ENCODE results near the gene ARHGDIA.
"Not testable (repeated sequence)": the region's sequence is repeated elsewhere in the genome, so short reads cannot be mapped to it uniquely, and the experiment has no call there.

The ARHGDIA gene

GRCh38 chr17:81842725-81843504 is 28.2 kb downstream of the ARHGDIA start:
- no peak overlapping the region for H3K4me3 ChIP-seq (ENCODE audit: severe bottlenecking)
- no peaks in the 10 kb centered on the region for H3K9me3 ChIP-seq (ENCODE audit: severe bottlenecking)
- H3K4me1 ChIP-seq (ENCODE audit: insufficient read depth, poor library complexity, severe bottlenecking), result peaks cover 16% of the 10 kb centered on the region
- H3K27me3 ChIP-seq (ENCODE audit: insufficient read depth, poor library complexity, severe bottlenecking), result no peaks in the 10 kb centered on the region
- DNase-seq (ENCODE audit: low spot score) (no peak), ATAC-seq (ENCODE audit: low read depth) (peak; percentile 17)
- H3K27ac ChIP-seq (ENCODE audit: poor library complexity, severe bottlenecking), result peak overlapping the region; percentile 74
- H3K36me3 ChIP-seq (ENCODE audit: low read depth), result peaks cover 56% of the 10 kb centered on the region
- TF ChIP-seq CTCF (IDR thresholded peaks at IDR 0.05; ENCODE audit: poor library complexity, severe bottlenecking), result no peak

- Histone ChIP-seq H3K4me1 (ENCODE audit: insufficient read depth, poor library complexity, severe bottlenecking) (peaks cover 16% of the 10 kb centered on the region), H3K4me3 (ENCODE audit: severe bottlenecking) (no peak overlapping the region), H3K36me3 (ENCODE audit: low read depth) (peaks cover 51% of the 10 kb centered on the region), H3K9me3 (ENCODE audit: severe bottlenecking) (no peaks in the 10 kb centered on the region), H3K27ac (ENCODE audit: poor library complexity, severe bottlenecking) (peak overlapping the region; percentile 74), H3K27me3 (ENCODE audit: insufficient read depth, poor library complexity, severe bottlenecking) (no peaks in the 10 kb centered on the region)
- DNase-seq (ENCODE audit: low spot score), result no peak
- no peak for ATAC-seq (ENCODE audit: low read depth)
- TF ChIP-seq CTCF (IDR thresholded peaks at IDR 0.05; ENCODE audit: poor library complexity, severe bottlenecking), result no peak
Measured at GRCh38 chr17:81842378-81842724, 28.8 kb downstream of the ARHGDIA start.

GRCh38 chr17:81841866-81842265 is 29.3 kb downstream of the ARHGDIA start:
- Histone ChIP-seq H3K36me3 (ENCODE audit: low read depth) (peaks cover 46% of the 10 kb centered on the region), H3K4me1 (ENCODE audit: insufficient read depth, poor library complexity, severe bottlenecking) (peaks cover 16% of the 10 kb centered on the region), H3K27ac (ENCODE audit: poor library complexity, severe bottlenecking) (peak overlapping the region; percentile 74), H3K9me3 (ENCODE audit: severe bottlenecking) (no peaks in the 10 kb centered on the region), H3K27me3 (ENCODE audit: insufficient read depth, poor library complexity, severe bottlenecking) (no peaks in the 10 kb centered on the region), H3K4me3 (ENCODE audit: severe bottlenecking) (no peak overlapping the region)
- TF ChIP-seq CTCF (IDR thresholded peaks at IDR 0.05; ENCODE audit: poor library complexity, severe bottlenecking), result no peak
- no peak for DNase-seq (ENCODE audit: low spot score)
- no peak; the same call in 1 of the 3 replicates for ATAC-seq (ENCODE audit: low read depth)

- H3K27ac ChIP-seq (ENCODE audit: poor library complexity, severe bottlenecking), result peak overlapping the region; percentile 74
- H3K4me1 ChIP-seq (ENCODE audit: insufficient read depth, poor library complexity, severe bottlenecking), result peaks cover 16% of the 10 kb centered on the region
- H3K9me3 ChIP-seq (ENCODE audit: severe bottlenecking), result no peaks in the 10 kb centered on the region
- DNase-seq (ENCODE audit: low spot score) (peak; percentile 90), ATAC-seq (ENCODE audit: low read depth) (peak; percentile 64)
- peaks cover 38% of the 10 kb centered on the region for H3K36me3 ChIP-seq (ENCODE audit: low read depth)
- TF ChIP-seq CTCF (IDR thresholded peaks at IDR 0.05; ENCODE audit: poor library complexity, severe bottlenecking), result no peak
- no peak overlapping the region for H3K4me3 ChIP-seq (ENCODE audit: severe bottlenecking)
- no peaks in the 10 kb centered on the region for H3K27me3 ChIP-seq (ENCODE audit: insufficient read depth, poor library complexity, severe bottlenecking)
Measured at GRCh38 chr17:81840826-81841778, 30.0 kb downstream of the ARHGDIA start.

GRCh38 chr17:81840059-81840458 is 31.1 kb downstream of the ARHGDIA start:
- Histone ChIP-seq H3K36me3 (ENCODE audit: low read depth) (peaks cover 28% of the 10 kb centered on the region), H3K4me1 (ENCODE audit: insufficient read depth, poor library complexity, severe bottlenecking) (peaks cover 16% of the 10 kb centered on the region)
- not testable (repeated sequence) for H3K4me3 ChIP-seq (ENCODE audit: severe bottlenecking); H3K27me3 ChIP-seq (ENCODE audit: insufficient read depth, poor library complexity, severe bottlenecking); H3K27ac ChIP-seq (ENCODE audit: poor library complexity, severe bottlenecking); ATAC-seq (ENCODE audit: low read depth); H3K9me3 ChIP-seq (ENCODE audit: severe bottlenecking); DNase-seq (ENCODE audit: low spot score)

All from RWPE2 (cell line).